Measurements from ENCODE around the gene LINC00305.

The LINC00305 gene

DNA sequence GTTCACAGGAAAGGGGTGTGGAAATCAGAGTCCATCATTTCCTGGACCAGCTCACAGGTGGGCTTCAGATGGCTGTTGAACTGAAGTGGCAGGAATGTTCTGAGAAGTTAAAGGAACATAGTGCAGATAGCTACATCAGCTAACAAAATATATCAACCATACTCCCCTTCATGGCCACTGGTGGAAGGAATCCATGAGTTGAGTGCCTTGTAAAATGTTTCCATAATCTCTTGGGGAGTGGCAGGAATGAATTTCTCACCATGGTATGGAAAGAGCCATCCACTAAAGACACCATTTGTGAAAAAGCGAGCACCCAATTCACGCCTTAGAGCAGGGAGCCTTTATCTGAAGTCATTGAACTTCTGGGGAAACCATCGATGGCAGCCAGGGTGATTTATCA is at the start of gene LINC00305:
Gene LINC00305 (minus strand): TSS at position 101 of the 400 bp plus-strand sequence.
- no peak for DNase-seq (ENCODE audit: low read depth)

- no peak for DNase-seq (ENCODE audit: low read depth)
These were observed 42.2 kb upstream of the LINC00305 start for GRCh38 chr18:64191069-64191468.

GRCh38 chr18:64185987-64186386 is 37.1 kb upstream of the LINC00305 start:
- DNase-seq (ENCODE audit: low read depth), result no peak

- no peak for DNase-seq (ENCODE audit: low read depth)
These were observed 34.8 kb upstream of the LINC00305 start for GRCh38 chr18:64183665-64184064.

DNA sequence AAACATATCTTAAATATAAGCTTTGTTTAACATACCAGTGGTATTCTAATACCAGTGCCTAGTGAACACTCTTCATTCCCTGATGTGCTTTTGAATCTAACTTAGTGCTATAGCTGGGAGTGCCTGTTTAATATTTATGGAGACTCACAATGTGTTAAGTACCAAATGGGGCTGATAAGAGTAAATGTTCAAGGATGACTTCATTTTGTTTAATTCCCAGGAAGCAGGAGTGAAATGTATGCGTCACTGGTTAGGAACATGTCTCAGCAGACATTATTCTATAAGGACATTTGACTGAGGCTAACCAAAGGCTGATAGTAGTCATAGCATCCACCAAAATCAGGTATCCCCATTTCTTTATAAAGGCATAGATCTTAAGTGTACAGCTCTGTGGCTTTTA is 31.7 kb upstream of the LINC00305 start:
- DNase-seq (ENCODE audit: low read depth), result no peak

DNA sequence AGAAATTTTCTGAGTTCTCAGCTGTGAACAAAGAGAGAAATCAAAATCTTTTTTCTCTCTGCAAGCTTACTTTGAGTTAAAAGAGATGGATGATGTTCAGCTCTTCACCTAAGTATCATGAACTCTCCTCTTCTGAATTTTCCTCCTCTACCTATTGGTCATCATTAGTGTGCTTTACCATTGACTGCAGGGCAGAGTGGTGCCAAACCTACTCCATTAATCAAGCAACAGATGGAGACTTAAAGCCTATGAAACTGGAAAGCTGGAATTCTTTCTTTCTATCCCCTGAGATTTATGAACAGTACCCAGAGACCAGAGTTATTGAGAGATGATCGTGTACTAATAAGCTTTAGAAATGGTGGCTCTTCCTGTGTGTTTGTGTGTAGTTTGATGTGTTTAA is 31.3 kb upstream of the LINC00305 start:
- no peak for DNase-seq (ENCODE audit: low read depth)

- DNase-seq (ENCODE audit: low read depth), result no peak
These were observed 30.7 kb upstream of the LINC00305 start for GRCh38 chr18:64179556-64180080.

DNA sequence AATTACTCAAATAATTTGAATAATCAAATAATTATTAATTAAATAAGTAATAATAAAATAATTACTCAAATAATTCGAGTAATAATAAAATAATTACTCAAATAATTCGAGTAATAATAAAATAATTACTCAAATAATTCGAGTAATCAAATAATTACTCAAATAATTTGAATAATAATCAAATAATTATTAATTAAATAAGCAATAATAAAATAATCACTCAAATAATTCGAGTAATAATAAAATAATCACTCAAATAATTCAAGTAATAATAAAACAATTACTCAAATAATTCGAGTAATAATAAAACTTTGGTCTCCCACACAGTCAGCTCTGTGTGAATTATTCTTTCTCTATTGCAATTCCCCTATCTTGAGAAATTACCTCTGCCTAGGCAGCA is 30.0 kb upstream of the LINC00305 start:
- no peak for DNase-seq (ENCODE audit: low read depth)

DNA sequence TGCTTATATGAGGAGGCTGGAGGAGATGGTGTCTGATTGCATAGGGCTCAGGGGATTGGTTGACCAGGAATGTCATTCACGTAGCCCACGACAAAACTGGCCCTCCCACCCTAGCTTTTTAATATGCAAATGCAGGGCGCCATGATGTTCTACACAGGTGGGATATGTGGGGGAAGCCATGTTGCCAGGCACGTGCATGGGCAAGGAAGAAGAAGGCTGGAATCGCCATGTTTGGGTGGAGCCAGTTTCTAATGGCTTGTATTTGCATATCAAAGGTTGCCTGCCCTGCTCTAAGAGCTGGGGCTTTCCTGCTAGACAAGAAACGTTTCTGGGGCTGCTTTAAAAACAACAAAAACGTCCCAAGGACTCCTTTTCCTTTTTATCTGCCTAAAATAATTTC is 26.5 kb upstream of the LINC00305 start:
- no peak for DNase-seq (ENCODE audit: low read depth)

DNA sequence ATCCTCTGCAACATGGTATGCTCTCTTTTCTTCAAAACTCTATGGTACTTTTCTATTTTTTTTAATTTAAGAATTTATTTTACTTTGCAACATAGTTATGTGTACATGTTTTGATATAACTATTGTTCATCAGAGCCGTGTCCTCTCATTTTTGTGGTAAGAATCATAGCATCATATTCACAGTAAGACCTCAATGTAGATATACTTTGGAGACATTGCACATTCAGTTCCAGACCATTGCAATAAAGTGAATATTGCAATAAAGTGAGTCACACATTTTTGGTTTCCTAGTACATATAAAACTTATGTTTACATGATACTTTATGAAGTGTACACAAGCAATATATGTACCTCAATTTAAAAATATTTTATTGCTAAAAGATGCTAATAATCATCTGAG is 22.7 kb upstream of the LINC00305 start:
- DNase-seq (ENCODE audit: low read depth), result no peak

DNA sequence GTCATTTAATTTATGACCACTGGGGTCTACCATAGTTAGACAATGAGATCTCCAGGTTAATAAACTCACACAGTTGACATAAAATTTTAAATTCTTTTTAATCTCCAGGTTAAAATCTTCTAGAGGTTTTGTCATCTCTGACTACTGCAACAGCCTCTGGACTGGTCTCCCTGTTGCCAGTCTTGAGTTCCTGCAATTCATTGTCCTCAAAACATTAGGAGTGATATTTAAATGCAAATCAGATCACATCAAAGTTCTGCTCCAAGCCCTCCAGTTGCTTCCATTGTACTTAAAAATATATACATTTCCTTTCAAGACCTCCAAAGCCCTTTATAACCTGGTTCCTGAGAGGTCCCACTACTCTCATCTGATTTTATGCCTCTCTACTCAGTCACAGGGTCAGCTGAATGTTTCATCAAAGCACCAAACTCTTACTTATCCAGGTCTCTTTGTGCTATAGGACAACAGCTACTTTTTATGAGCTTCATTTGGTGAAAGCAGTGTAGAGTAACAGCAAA is 18.6 kb upstream of the LINC00305 start:
- DNase-seq (ENCODE audit: low read depth), result no peak

GRCh38 chr18:64165906-64166305 is 17.0 kb upstream of the LINC00305 start:
- DNase-seq (ENCODE audit: low read depth), result peak; percentile 54

DNA sequence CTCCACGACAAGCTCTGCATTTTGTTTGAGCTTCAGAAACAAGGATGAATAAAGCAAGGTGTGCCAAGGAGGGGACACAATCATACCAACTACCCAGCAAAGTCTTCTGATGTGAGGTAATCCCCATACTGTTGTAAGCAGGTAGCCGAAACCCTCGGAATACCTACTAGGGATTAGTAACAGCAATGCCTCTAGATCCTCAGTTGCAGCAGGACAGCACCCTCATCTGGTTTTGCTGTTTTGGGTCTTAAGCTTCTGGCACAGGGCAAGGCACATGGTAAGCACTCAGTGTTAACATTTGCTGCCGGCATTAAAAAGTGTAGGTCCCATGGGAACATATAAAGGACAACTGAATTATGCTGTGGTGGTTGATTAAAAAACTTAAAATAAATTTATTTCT is 16.0 kb upstream of the LINC00305 start:
- no peak for DNase-seq (ENCODE audit: low read depth)

- DNase-seq (ENCODE audit: low read depth), result no peak
These were observed 1.1 kb upstream of the LINC00305 start for GRCh38 chr18:64149916-64150438.

GRCh38 chr18:64142904-64143303 is 6.0 kb downstream of the LINC00305 start:
- no peak for DNase-seq (ENCODE audit: low read depth)

GRCh38 chr18:64137914-64138313 is 11.0 kb downstream of the LINC00305 start:
- no peak for DNase-seq (ENCODE audit: low read depth)

DNA sequence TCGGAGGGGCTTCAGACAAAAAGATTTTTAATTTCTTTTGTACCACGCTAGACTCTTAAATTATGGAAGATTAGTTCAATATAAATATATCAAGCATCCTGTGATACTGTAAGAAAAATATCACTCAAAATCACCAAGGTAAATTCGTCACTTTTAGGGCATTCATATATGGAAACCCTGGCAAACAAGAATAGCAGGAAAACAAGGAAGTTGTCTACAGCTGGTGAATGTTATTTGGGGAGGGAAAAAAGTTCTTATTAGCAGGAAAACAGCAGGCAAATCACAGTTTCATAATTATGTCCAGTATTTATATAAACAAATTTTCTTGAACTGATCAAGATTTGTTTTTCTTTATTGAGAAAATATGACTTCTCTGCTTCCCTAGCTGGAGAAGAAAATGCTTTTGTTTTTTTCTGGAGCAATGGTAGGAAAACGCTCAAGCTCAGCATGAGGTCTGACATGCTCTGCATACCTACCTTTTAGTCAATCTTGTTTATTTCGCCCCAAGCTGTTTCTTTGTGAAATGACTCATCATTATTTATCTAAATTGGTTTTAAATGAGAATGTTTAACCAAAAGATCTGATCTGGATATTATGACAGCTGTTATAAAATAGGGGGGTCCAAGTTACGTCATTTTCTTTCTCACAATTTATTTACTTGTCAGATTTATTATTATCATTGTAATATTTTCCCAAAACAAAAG is 14.7 kb downstream of the LINC00305 start:
- DNase-seq (ENCODE audit: low read depth), result peak; percentile 24

- no peak for DNase-seq (ENCODE audit: low read depth)
These were observed 16.0 kb downstream of the LINC00305 start for GRCh38 chr18:64132871-64133270.

GRCh38 chr18:64131314-64131713 is 17.6 kb downstream of the LINC00305 start:
- DNase-seq (ENCODE audit: low read depth), result no peak

DNA sequence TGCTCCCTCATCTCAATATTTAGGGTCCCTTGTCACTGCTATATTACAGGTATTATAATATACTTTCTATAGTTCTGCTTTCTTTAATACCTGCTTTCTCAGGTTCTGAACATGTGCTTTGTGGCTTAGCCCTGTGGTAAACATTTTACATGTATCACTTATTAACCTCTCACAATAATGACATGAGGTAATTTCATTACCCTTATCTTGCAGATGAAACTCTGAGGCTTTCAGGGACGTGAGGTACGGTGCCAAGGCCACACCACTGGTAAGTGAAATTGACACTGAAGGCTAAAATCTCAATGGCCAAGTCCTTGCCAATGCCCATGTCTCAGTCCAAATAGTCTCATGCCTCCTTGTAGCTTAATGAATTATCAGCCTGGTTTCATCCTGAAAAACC is 21.7 kb downstream of the LINC00305 start:
- no peak for DNase-seq (ENCODE audit: low read depth)

DNA sequence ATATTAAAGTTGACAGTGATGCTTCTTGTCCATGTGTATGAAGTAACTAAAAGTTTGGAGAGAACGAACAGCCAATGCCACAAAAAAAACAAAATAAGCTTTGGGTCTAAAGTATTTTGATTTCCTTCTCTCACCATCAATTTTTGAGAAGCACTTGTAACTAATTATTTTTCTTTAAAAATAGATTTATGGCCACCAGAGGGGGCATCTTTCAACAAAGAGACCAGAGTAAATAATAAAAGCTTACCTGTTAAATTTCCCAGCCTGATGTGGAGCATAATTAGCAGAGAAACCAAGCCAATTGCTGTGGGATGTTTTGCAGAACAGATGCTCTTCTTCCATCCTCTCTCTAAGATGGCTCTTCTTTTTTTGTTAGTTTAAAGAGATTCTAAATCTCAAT is 29.0 kb downstream of the LINC00305 start:
- no peak for DNase-seq (ENCODE audit: low read depth)

GRCh38 chr18:64118406-64118805 is 30.5 kb downstream of the LINC00305 start:
- DNase-seq (ENCODE audit: low read depth), result no peak

GRCh38 chr18:64116571-64117175 is 32.2 kb downstream of the LINC00305 start:
- DNase-seq (ENCODE audit: low read depth), result no peak

All from non-pigmented ciliary epithelial cell (primary cell).